ENCODE measurements around the gene CD22. TPM values are rescaled to one million over a fixed set of nuclear protein-coding genes. Genes with fewer than 3 reads are reported as not detected.

The CD22 gene
- total and polyA plus RNA-seq, 10 of the 15 experiments (the other 5 are each of a cell fraction or from before 2014, with no cell fraction given): 23.0 to 344 (median 181) TPM

DNA sequence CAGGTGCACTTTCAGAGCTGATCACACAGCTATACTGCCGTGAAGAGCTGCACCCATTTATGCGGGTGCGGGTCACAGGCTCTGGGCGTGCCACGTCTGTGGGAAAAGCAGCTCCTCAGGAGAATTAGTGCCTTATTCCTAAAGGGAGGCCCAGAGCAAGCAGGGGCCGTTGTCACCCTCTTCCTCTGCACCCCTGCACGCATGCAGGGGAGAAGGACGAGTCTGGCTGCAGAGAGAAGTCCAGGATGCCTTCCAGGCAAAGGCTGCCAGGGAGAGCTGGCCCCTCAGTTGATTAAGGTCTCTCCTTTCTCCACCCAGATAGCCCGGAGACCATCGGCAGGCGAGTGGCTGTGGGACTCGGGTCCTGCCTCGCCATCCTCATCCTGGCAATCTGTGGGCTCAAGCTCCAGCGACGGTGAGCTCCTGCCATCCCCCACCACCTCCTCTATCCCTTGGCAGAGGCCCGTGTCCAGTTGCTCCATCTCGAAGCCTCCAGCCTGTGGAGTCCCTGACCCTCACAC, 15.6 kb downstream of the CD22 start (continued):
- no peak for TF ChIP-seq ZNF384 (IDR thresholded peaks at IDR 0.05; ENCODE audit: borderline replicate concordance, low read depth, low read length)
- TF ChIP-seq CBFB (IDR thresholded peaks at IDR 0.05; ENCODE audit: low read depth): no peak
- TF ChIP-seq PRDM15 (CRISPR knock-in tag; IDR thresholded peaks at IDR 0.05): no peak
- TF ChIP-seq PML (IDR thresholded peaks at IDR 0.05; ENCODE audit: low read length): peak; percentile 35; the same call in 1 of the 2 replicates
- TF ChIP-seq E4F1 (IDR thresholded peaks at IDR 0.05; ENCODE audit: borderline replicate concordance, partially characterized antibody): no peak
- TF ChIP-seq, protein P1, sequence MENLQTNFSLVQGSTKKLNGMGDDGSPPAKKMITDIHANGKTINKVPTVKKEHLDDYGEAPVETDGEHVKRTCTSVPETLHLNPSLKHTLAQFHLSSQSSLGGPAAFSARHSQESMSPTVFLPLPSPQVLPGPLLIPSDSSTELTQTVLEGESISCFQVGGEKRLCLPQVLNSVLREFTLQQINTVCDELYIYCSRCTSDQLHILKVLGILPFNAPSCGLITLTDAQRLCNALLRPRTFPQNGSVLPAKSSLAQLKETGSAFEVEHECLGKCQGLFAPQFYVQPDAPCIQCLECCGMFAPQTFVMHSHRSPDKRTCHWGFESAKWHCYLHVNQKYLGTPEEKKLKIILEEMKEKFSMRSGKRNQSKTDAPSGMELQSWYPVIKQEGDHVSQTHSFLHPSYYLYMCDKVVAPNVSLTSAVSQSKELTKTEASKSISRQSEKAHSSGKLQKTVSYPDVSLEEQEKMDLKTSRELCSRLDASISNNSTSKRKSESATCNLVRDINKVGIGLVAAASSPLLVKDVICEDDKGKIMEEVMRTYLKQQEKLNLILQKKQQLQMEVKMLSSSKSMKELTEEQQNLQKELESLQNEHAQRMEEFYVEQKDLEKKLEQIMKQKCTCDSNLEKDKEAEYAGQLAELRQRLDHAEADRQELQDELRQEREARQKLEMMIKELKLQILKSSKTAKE (IDR thresholded peaks at IDR 0.05; ENCODE audit: low read depth, poor library complexity, severe bottlenecking): no peak
- no peak for TF ChIP-seq ATF2 (IDR thresholded peaks at IDR 0.05; ENCODE audit: low read length)
- TF ChIP-seq POLR2AphosphoS5 (IDR thresholded peaks at IDR 0.05; ENCODE audit: low read length): peak; percentile 39; the same call in 1 of the 2 replicates
